ENCODE results near the gene CUL2.
A peak's percentile ranks its signal among the peaks of the same experiment; 100 is the strongest.

CUL2 gene

GRCh38 chr10:35015843-35016408 lies 74.2 kb downstream of the CUL2 start:
- TF ChIP-seq CTCF (IDR thresholded peaks at IDR 0.05; ENCODE audit: insufficient read depth, low read depth, low read length, missing control alignments): no peak
- peak; percentile 35 for DNase-seq (ENCODE audit: low read depth)
- no peak overlapping the region for H3K4me3 ChIP-seq (ENCODE audit: low read length)

- no peak for TF ChIP-seq CTCF (IDR thresholded peaks at IDR 0.05; ENCODE audit: insufficient read depth, low read depth, low read length, missing control alignments)
- no peak overlapping the region for H3K4me3 ChIP-seq (ENCODE audit: low read length)
Measured at GRCh38 chr10:35012781-35013180, 77.4 kb downstream of the CUL2 start.

GRCh38 chr10:35011771-35012191 lies 78.4 kb downstream of the CUL2 start:
- no peak overlapping the region for H3K4me3 ChIP-seq (ENCODE audit: low read length)
- peak; percentile 61 for DNase-seq (ENCODE audit: low read depth)
- no peak for TF ChIP-seq CTCF (IDR thresholded peaks at IDR 0.05; ENCODE audit: insufficient read depth, low read depth, low read length, missing control alignments)

More at GRCh38 chr10:35012781-35013180, 77.4 kb downstream of the CUL2 start:
- no peak for DNase-seq (ENCODE audit: low read depth)

GRCh38 chr10:35007858-35008301 lies 82.3 kb downstream of the CUL2 start:
- H3K4me3 ChIP-seq (ENCODE audit: low read length): no peak overlapping the region
- DNase-seq (ENCODE audit: low read depth): no peak
- TF ChIP-seq CTCF (IDR thresholded peaks at IDR 0.05; ENCODE audit: insufficient read depth, low read depth, low read length, missing control alignments): no peak

- DNase-seq (ENCODE audit: low read depth): peak; percentile 49
- TF ChIP-seq CTCF (IDR thresholded peaks at IDR 0.05; ENCODE audit: insufficient read depth, low read depth, low read length, missing control alignments): no peak
- H3K4me3 ChIP-seq (ENCODE audit: low read length): no peak overlapping the region
Measured at GRCh38 chr10:35006836-35007235, 83.3 kb downstream of the CUL2 start.

- peak; percentile 99 for DNase-seq (ENCODE audit: low read depth)
- H3K4me3 ChIP-seq (ENCODE audit: low read length): no peak overlapping the region
- TF ChIP-seq CTCF (IDR thresholded peaks at IDR 0.05; ENCODE audit: insufficient read depth, low read depth, low read length, missing control alignments): no peak
Measured at GRCh38 chr10:35005868-35006267, 84.3 kb downstream of the CUL2 start.

GRCh38 chr10:35004651-35005050 lies 85.5 kb downstream of the CUL2 start:
- no peak overlapping the region for H3K4me3 ChIP-seq (ENCODE audit: low read length)
- no peak for DNase-seq (ENCODE audit: low read depth)
- no peak for TF ChIP-seq CTCF (IDR thresholded peaks at IDR 0.05; ENCODE audit: insufficient read depth, low read depth, low read length, missing control alignments)
